ENCODE results near the gene RNF157. TPM values are rescaled to one million over a fixed set of nuclear protein-coding genes. Genes with fewer than 3 reads are reported as not detected.

Gene RNF157
- total and polyA plus RNA-seq, 2 of the 13 experiments (the other 11 are each of a cell fraction or from before 2014, with no cell fraction given): 0.44 to 1.5 TPM

- 0 out of 2 replicates have a peak, but pooled peaks have one; percentile 18 for TF ChIP-seq CSRNP1 (CRISPR knock-in tag; IDR thresholded peaks at IDR 0.05)
- TF ChIP-seq, protein P1, sequence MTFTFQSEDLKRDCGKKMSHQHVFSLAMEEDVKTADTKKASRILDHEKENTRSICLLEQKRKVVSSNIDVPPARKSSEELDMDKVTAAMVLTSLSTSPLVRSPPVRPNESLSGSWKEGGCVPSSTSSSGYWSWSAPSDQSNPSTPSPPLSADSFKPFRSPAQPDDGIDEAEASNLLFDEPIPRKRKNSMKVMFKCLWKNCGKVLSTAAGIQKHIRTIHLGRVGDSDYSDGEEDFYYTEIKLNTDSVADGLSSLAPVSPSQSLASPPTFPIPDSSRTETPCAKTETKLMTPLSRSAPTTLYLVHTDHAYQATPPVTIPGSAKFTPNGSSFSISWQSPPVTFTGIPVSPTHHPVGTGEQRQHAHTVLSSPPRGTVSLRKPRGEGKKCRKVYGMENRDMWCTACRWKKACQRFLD (CRISPR knock-in tag; IDR thresholded peaks at IDR 0.05; ENCODE audit: borderline replicate concordance): 0 out of 2 replicates have a peak, but pooled peaks have one; percentile 24
- peak; percentile 28; the same call in 1 of the 2 replicates for TF ChIP-seq ZSCAN21 (CRISPR knock-in tag; IDR thresholded peaks at IDR 0.05; ENCODE audit: borderline replicate concordance)
- TF ChIP-seq ZNF263 (CRISPR knock-in tag; IDR thresholded peaks at IDR 0.05): no peak
- TF ChIP-seq ZNF331 (CRISPR knock-in tag; IDR thresholded peaks at IDR 0.05): no peak
- TF ChIP-seq ZNF232 (CRISPR knock-in tag; IDR thresholded peaks at IDR 0.05; ENCODE audit: borderline replicate concordance): 0 out of 2 replicates have a peak, but pooled peaks have one; percentile 27
- 0 out of 2 replicates have a peak, but pooled peaks have one; percentile 7 for TF ChIP-seq AKAP8 (CRISPR knock-in tag; IDR thresholded peaks at IDR 0.05)
- no peak for TF ChIP-seq ZFYVE20 (CRISPR knock-in tag; IDR thresholded peaks at IDR 0.05; ENCODE audit: borderline replicate concordance, low read depth)
- TF ChIP-seq TARDBP (CRISPR knock-in tag; IDR thresholded peaks at IDR 0.05): no peak
- TF ChIP-seq ZBTB38 (CRISPR knock-in tag; IDR thresholded peaks at IDR 0.05): 0 out of 2 replicates have a peak, but pooled peaks have one; percentile 6
- TF ChIP-seq, protein P2, sequence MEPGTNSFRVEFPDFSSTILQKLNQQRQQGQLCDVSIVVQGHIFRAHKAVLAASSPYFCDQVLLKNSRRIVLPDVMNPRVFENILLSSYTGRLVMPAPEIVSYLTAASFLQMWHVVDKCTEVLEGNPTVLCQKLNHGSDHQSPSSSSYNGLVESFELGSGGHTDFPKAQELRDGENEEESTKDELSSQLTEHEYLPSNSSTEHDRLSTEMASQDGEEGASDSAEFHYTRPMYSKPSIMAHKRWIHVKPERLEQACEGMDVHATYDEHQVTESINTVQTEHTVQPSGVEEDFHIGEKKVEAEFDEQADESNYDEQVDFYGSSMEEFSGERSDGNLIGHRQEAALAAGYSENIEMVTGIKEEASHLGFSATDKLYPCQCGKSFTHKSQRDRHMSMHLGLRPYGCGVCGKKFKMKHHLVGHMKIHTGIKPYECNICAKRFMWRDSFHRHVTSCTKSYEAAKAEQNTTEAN (CRISPR knock-in tag; conservative IDR thresholded peaks at IDR 0.05): no peak
- TF ChIP-seq PATZ1 (CRISPR knock-in tag; IDR thresholded peaks at IDR 0.05): peak; percentile 39; the same call in 1 of the 2 replicates
- TF ChIP-seq ZNF687 (CRISPR knock-in tag; IDR thresholded peaks at IDR 0.05): no peak; the same call in 1 of the 2 replicates
- no peak for TF ChIP-seq CTCF (CRISPR knock-in tag; IDR thresholded peaks at IDR 0.05)
- TF ChIP-seq SP140L (CRISPR knock-in tag; IDR thresholded peaks at IDR 0.05; ENCODE audit: borderline replicate concordance): peak; percentile 44; the same call in 1 of the 2 replicates
Observed at GRCh38 chr17:76266244-76266938, 26.1 kb upstream of the RNF157 start (continued).
